HepG2 (cell line): Measurements from ENCODE around the gene MCF2L. TPM values are rescaled to one million over a fixed set of nuclear protein-coding genes. Genes with fewer than 3 reads are reported as not detected.
A peak's percentile ranks its signal among the peaks of the same experiment; 100 is the strongest.

Experiments used
- CENPT ChIP-seq: sonication (generic); formaldehyde crosslinking; IDR thresholded peaks from 2 replicates; pipeline ENCODE4 v1.8.0; 2022; ENCODE audit warnings: low read depth, mild to moderate bottlenecking, moderate library complexity, missing genetic modification reagents
- IKZF1 ChIP-seq: fragments of 450-650 bp; IDR thresholded peaks from 2 replicates; pipeline ENCODE4 v1.7.1; 2016
- KLF15 ChIP-seq: sonication (generic); formaldehyde crosslinking; IDR thresholded peaks from 2 replicates; pipeline ENCODE4 v1.8.1; 2023; ENCODE audit warnings: borderline replicate concordance, mild to moderate bottlenecking, inconsistent platforms, missing genetic modification reagents, mixed read lengths
- KMT2A ChIP-seq: sonication (generic); formaldehyde crosslinking; IDR thresholded peaks from 2 replicates; pipeline ENCODE4 v1.4.0; 2020; ENCODE audit warnings: missing genetic modification reagents
- NAIF1 ChIP-seq: sonication (generic); formaldehyde crosslinking; IDR thresholded peaks from 2 replicates; pipeline ENCODE4 v1.5.0; 2020; ENCODE audit warnings: mild to moderate bottlenecking, missing genetic modification reagents, borderline replicate concordance
- NCOR1 ChIP-seq: fragments of 200-600 bp; sonication (generic); IDR thresholded peaks from 2 replicates; pipeline ENCODE4 v1.7.0; 2017; ENCODE audit warnings: antibody characterized with exemption, low read length, borderline replicate concordance
- RAD51 ChIP-seq: fragments of 450-650 bp; IDR thresholded peaks from 2 replicates; pipeline ENCODE4 v1.6.1; 2016; ENCODE audit warnings: borderline replicate concordance
- SMARCC2 ChIP-seq: fragments of 450-650 bp; IDR thresholded peaks from 2 replicates; pipeline ENCODE4 v1.6.1; 2017; ENCODE audit warnings: antibody characterized with exemption, mild to moderate bottlenecking
- SMYD3 ChIP-seq: sonication (generic); formaldehyde crosslinking; IDR thresholded peaks from 2 replicates; pipeline ENCODE4 v1.8.1; 2023; ENCODE audit warnings: mild to moderate bottlenecking, missing genetic modification reagents
- SP140L ChIP-seq: sonication (generic); formaldehyde crosslinking; IDR thresholded peaks from 2 replicates; pipeline ENCODE4 v1.4.0; 2020; ENCODE audit warnings: missing genetic modification reagents, borderline replicate concordance
- TBL1XR1 ChIP-seq: fragments of 150-350 bp; IDR thresholded peaks from 2 replicates; pipeline ENCODE4 v1.6.1; 2014; ENCODE audit warnings: borderline replicate concordance, low read length; ENCODE audit not compliant: partially characterized antibody
- ZGPAT ChIP-seq: IDR thresholded peaks from 2 replicates; pipeline ENCODE4 v1.6.1; 2016; ENCODE audit warnings: mild to moderate bottlenecking
- ZNF296 ChIP-seq: sonication (generic); formaldehyde crosslinking; conservative IDR thresholded peaks from 2 replicates; pipeline ENCODE4 v1.5.0; 2020; ENCODE audit warnings: mild to moderate bottlenecking, missing genetic modification reagents
- ZNF329 ChIP-seq: sonication (generic); formaldehyde crosslinking; IDR thresholded peaks from 2 replicates; pipeline ENCODE4 v1.9.0; 2021; ENCODE audit warnings: low read depth, mild to moderate bottlenecking, missing genetic modification reagents
- ZNF570 ChIP-seq: sonication (generic); formaldehyde crosslinking; IDR thresholded peaks from 2 replicates; pipeline ENCODE4 v1.4.0; 2020; ENCODE audit warnings: mild to moderate bottlenecking, missing genetic modification reagents, borderline replicate concordance
- ZNF788 ChIP-seq: sonication (generic); formaldehyde crosslinking; IDR thresholded peaks from 2 replicates; pipeline ENCODE4 v1.5.0; 2020; ENCODE audit warnings: mild to moderate bottlenecking, missing genetic modification reagents, borderline replicate concordance
- ZNF816 ChIP-seq: sonication (generic); formaldehyde crosslinking; IDR thresholded peaks from 2 replicates; pipeline ENCODE4 v1.8.0; 2022; ENCODE audit warnings: missing genetic modification reagents, mild to moderate bottlenecking, borderline replicate concordance
- polyA plus RNA-seq, 8 experiments: library from polyadenylated mRNA; depleted of rRNA in 3 of 8; stranded (reverse) in 7 of 8; unstranded in 1 of 8; fragments of >200 nt; fragmentation: Illumina TruSeq in 4 of 8; extraction: Trizol in 4 of 8; gene quantifications; 2 replicates each; pipeline versions ENCODE4 v1.2.1 to v1.2.3, GENCODE V29; 2011 to 2016; ENCODE audit warnings: low read depth in 4 of 8, missing spikeins in 1 of 8, mixed read lengths in 1 of 8; ENCODE audit not compliant: insufficient read depth in 1 of 8
- total RNA-seq, 5 experiments: library from RNA; depleted of rRNA; stranded (reverse); fragments of >200 nt; fragmentation: Illumina TruSeq; extraction: Trizol; gene quantifications; 2 replicates each; pipeline ENCODE4 v1.2.3, GENCODE V29; 2016; ENCODE audit warnings: low read depth in 1 of 5
- TF ChIP-seq, protein P1 (sequence below): sonication (generic); formaldehyde crosslinking; IDR thresholded peaks from 2 replicates; pipeline ENCODE4 v1.5.0; 2020; ENCODE audit warnings: mild to moderate bottlenecking, missing genetic modification reagents, borderline replicate concordance
- TF ChIP-seq, protein P2 (sequence below): sonication (generic); formaldehyde crosslinking; conservative IDR thresholded peaks from 2 replicates; pipeline ENCODE4 v1.8.1; 2023; ENCODE audit warnings: missing genetic modification reagents

Gene MCF2L
- total and polyA plus RNA-seq, 2 of the 13 experiments (the other 11 are each of a cell fraction or from before 2014, with no cell fraction given): 19.4 to 28.4 TPM

DNA sequence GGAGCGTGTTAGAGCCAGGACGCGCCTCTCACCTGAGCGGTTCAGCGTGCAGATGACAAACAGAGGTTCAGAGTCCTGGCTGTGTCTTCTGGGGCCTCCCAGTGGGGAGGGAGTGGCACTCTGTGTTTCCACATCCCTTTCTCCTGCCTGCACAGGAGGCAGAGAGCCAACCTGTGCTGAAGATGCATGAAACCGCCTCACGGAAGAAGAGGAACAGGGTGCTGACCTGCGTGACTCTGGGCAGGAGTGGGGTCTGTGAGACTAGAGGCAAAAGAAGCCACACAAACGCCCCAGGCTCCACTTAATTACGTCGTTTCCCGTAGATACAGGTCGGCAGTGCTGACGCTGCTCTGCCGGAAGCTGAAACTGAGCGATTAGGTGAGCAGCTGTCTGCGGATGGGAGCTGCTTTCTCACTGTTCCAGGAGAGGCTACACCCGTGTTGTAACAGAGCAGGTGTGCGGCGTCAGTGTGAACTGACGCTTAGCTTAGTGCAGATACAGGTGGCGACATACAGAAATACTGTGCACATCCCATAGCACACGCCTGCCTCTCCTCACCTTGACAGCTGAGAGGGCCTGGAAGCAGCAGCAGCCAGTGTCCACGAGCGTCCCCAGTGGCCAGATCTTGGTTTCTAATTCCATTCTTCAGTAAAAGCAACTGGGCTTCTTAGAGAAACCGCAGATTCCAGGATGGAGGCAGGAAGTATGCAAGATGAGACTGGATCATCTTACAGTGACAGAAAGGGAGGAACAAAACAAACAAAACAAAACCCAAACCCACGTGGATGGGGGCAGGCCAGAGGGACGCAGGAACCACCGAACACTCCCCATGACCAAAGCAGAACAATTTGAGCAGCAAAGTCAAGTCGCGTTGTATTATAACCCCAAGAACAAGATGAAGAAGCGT lies 37.7 kb upstream of the MCF2L start (continued):
- TF ChIP-seq, protein P1, sequence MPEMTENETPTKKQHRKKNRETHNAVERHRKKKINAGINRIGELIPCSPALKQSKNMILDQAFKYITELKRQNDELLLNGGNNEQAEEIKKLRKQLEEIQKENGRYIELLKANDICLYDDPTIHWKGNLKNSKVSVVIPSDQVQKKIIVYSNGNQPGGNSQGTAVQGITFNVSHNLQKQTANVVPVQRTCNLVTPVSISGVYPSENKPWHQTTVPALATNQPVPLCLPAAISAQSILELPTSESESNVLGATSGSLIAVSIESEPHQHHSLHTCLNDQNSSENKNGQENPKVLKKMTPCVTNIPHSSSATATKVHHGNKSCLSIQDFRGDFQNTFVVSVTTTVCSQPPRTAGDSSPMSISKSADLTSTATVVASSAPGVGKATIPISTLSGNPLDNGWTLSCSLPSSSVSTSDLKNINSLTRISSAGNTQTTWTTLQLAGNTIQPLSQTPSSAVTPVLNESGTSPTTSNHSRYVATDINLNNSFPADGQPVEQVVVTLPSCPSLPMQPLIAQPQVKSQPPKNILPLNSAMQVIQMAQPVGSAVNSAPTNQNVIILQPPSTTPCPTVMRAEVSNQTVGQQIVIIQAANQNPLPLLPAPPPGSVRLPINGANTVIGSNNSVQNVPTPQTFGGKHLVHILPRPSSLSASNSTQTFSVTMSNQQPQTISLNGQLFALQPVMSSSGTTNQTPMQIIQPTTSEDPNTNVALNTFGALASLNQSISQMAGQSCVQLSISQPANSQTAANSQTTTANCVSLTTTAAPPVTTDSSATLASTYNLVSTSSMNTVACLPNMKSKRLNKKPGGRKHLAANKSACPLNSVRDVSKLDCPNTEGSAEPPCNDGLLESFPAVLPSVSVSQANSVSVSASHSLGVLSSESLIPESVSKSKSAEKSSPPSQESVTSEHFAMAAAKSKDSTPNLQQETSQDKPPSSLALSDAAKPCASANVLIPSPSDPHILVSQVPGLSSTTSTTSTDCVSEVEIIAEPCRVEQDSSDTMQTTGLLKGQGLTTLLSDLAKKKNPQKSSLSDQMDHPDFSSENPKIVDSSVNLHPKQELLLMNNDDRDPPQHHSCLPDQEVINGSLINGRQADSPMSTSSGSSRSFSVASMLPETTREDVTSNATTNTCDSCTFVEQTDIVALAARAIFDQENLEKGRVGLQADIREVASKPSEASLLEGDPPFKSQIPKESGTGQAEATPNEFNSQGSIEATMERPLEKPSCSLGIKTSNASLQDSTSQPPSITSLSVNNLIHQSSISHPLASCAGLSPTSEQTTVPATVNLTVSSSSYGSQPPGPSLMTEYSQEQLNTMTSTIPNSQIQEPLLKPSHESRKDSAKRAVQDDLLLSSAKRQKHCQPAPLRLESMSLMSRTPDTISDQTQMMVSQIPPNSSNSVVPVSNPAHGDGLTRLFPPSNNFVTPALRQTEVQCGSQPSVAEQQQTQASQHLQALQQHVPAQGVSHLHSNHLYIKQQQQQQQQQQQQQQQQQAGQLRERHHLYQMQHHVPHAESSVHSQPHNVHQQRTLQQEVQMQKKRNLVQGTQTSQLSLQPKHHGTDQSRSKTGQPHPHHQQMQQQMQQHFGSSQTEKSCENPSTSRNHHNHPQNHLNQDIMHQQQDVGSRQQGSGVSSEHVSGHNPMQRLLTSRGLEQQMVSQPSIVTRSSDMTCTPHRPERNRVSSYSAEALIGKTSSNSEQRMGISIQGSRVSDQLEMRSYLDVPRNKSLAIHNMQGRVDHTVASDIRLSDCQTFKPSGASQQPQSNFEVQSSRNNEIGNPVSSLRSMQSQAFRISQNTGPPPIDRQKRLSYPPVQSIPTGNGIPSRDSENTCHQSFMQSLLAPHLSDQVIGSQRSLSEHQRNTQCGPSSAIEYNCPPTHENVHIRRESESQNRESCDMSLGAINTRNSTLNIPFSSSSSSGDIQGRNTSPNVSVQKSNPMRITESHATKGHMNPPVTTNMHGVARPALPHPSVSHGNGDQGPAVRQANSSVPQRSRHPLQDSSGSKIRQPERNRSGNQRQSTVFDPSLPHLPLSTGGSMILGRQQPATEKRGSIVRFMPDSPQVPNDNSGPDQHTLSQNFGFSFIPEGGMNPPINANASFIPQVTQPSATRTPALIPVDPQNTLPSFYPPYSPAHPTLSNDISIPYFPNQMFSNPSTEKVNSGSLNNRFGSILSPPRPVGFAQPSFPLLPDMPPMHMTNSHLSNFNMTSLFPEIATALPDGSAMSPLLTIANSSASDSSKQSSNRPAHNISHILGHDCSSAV (CRISPR knock-in tag): no peak
- TF ChIP-seq NAIF1 (no peak), KLF15 (CRISPR knock-in tag) (no peak), ZNF329 (CRISPR knock-in tag) (0 out of 2 replicates have a peak, but pooled peaks have one; percentile 36), SMARCC2 (no peak), RAD51 (no peak), ZNF788 (CRISPR knock-in tag) (no peak), SMYD3 (CRISPR knock-in tag) (no peak), ZNF296 (CRISPR knock-in tag) (no peak), NCOR1 (no peak), SP140L (CRISPR knock-in tag) (no peak), IKZF1 (no peak), ZNF570 (no peak), ZNF816 (CRISPR knock-in tag) (no peak), CENPT (CRISPR knock-in tag) (no peak), TBL1XR1 (no peak), ZGPAT (no peak; the same call in 1 of the 2 replicates), KMT2A (CRISPR knock-in tag) (peak; percentile 70)
- TF ChIP-seq, protein P2, sequence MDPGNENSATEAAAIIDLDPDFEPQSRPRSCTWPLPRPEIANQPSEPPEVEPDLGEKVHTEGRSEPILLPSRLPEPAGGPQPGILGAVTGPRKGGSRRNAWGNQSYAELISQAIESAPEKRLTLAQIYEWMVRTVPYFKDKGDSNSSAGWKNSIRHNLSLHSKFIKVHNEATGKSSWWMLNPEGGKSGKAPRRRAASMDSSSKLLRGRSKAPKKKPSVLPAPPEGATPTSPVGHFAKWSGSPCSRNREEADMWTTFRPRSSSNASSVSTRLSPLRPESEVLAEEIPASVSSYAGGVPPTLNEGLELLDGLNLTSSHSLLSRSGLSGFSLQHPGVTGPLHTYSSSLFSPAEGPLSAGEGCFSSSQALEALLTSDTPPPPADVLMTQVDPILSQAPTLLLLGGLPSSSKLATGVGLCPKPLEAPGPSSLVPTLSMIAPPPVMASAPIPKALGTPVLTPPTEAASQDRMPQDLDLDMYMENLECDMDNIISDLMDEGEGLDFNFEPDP (CRISPR knock-in tag): no peak
